Activated CD8-positive, alpha-beta memory T cell treated with anti-CD3 and anti-CD28 coated beads, Interleukin-2, amount 50 U/mL, for 48 hours (primary cell): ENCODE data around the gene RHPN2.

Experiments
- DNase-seq: peaks from one replicate; pipeline ENCODE4 v3.0.0-alpha.2; 2020

Gene RHPN2

DNA sequence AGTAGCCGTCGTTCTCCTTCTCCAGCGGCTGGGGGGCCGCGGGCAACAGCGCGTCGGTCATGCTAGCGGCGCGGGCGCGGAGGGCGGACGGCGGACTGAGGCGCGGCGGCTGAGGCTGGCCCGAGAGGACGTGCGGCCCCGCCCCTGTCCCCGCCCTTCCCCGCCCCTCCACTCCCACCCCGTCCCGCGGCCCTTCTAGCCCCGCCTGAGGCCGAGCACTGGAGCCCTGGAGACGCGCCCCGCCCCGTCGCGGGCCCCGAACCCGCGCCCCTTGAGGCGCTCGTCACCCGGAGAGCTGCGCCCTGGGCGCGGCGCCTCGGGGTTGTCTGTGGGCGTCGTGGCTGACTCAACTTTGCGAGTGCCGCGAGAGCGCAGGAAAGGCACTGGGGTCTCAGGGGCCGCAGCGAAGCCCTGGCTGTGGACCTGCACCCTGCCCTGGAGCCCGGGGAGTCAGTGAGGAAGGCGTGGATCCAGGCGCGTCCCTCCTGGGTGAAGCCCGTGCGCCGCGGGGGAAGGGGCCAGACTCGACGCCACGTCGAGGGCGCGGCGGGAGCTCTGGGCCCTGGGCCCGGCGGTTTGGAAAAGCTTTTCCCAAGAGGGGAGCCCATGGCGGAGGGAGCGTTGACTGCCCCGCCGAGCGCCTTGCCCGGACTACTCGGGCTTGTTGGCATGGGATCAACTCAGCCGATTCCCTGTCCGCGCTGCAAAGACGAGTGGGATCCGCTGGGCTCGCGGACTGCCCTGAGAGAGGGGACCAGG, at the start of gene RHPN2:
Gene RHPN2, minus strand, starts transcription at position 97 of the 759 bp plus-strand sequence. Its CDS starts 36 bp downstream, at position 61.
- peak; percentile 87 for DNase-seq

- no peak for DNase-seq
Measured at GRCh38 chr19:33114312-33114711, 49.6 kb upstream of the RHPN2 start.

GRCh38 chr19:33111587-33111986, 46.9 kb upstream of the RHPN2 start:
- DNase-seq: no peak

- DNase-seq: no peak
Measured at GRCh38 chr19:33110137-33110910, 45.6 kb upstream of the RHPN2 start.

DNA sequence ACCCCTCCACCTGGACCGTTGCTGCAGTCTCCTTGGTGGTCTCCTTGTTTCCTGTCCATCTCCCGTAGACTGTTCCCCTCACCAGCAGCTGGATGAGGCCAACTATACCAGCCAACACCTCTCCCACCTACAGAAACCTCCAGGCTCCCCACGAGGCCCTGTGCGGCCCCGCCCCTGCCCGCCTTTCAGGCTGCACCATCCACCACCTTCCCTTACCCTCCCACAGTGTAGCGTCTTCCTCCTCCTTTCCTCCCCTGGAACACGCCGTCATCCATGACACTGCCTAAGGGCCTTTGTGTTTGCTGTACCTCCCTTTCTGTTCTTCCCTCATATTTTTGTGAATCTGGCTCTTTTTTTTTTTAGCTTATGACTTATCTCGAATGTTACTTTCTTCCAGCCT, 43.5 kb upstream of the RHPN2 start:
- DNase-seq: no peak

- DNase-seq: no peak
Measured at GRCh38 chr19:33102893-33103292, 38.2 kb upstream of the RHPN2 start.

DNA sequence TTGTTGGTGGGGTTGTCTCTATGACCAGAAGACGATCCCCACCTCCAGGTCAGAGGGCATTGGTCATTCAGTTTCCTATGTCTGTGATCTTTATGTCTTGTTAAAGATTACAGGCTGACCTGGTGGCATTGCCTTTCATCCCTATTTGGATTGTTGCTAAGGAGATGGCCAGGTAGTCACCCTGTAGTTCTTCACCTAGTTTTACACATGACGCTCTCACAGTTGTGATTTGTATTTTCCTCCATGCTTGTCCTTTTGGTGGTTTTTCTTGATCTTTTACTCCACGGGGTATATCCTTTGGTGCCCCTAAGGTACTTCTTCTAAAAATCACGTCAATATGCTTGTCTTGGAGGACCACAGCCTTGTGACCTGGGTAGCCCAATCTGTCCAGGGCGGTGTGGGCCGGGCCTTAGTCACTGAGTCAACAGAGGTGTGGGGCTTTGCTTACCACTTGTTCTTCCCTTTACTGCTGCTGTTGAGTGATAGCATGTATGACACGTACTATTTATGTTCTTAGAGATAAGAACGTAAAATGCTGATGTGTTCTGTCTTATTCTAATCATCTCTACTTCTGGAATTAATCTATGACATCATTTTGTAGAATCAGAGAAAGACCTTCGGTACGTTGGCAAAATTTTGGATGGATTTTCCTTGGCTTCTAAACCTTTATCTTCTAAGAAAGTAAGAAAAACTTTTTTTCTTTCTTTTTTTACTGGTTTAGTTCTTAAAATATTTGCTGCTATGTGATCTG, 36.4 kb upstream of the RHPN2 start:
- no peak for DNase-seq

DNA sequence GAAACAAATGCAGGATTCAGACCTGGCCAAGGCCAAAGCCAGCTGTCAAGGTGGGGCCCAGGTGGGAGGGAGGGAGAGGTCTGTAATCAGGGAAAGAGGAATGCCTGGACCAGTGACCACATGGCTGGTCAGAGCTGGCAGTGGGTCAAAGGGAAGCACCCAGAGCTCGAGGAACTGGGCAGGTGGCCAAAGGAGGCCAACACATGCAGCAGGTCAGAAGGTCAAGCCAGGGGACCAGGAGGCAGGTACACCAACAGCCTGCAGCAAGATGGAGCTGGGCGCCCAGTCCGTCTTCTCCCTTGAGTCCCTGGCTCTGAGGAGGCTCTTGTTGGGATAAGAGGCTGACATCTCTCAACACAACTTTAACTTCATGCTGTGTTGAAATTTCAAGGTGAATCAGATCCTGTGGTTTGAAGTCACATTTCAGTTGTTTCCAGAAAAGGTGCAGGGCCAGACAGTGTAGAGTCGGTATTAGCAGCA, 33.4 kb upstream of the RHPN2 start:
- DNase-seq: no peak

DNA sequence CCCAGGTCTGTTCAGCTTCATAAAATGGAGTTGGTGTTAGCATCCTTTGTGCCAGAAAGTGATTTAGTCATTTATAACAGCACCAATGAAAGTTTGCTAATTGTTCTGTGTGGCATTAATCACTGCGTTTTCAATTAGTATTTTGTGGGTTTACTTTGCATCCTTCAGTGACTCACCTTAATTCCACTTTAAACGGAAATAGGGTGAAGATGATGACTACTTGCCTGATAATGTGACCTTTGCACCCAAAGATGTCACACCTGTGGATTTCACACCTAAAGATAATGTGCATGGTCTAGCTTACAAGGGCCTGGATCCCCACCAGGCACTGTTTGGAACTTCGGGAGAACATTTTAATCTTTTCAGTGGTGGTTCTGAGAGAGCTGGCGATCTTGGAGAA, 31.3 kb upstream of the RHPN2 start:
- DNase-seq: no peak

DNA sequence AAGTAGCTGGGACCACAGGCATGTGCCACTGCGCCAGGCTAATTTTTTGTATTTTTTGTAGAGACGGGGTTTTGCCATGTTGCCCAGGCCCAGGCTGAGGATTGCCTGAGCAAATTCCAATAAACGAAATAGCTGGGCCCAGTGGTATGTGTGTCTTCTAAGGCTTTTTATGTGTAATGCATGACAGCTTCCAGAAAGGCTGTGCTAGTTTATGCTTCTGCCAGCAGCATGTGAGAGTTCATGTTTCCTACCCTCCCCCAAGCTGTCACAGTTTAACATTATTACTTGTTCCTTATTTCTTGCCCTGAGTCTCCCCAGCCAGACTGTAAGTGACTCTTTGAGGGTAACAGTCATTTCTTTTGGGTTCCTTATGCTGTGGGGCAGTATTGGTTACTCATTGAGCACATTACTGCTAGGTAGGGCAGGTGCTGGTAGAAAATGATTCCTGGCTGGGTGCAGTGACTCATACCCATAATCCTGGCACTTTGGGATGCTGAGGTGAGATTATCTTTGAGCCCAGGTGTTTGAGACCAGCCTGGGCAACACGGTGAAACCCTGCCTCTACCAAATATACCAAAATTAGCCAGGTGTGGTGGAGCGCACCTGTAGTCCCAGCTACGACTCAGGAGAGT, 29.9 kb upstream of the RHPN2 start:
- no peak for DNase-seq

- DNase-seq: no peak
Measured at GRCh38 chr19:33093420-33094210, 28.9 kb upstream of the RHPN2 start.

DNA sequence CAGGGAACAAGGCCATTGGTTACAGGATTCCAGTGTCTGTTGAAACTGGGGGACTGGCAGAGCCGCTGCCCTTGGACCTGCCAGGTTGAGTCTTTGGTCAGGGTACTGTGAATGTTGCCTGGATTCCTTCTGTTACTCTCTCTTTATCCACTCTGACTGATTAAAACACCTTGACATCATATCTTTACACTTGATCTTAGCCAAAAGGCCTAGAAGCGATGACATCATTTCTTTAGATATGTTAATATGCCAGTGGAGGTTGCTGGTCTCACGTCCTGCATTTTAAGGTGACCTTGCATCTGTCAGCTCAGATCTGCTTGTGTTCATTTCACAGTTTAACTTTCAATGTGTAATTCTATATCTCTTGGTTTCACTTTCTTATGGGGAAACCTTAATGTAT, 25.5 kb upstream of the RHPN2 start:
- no peak for DNase-seq

DNA sequence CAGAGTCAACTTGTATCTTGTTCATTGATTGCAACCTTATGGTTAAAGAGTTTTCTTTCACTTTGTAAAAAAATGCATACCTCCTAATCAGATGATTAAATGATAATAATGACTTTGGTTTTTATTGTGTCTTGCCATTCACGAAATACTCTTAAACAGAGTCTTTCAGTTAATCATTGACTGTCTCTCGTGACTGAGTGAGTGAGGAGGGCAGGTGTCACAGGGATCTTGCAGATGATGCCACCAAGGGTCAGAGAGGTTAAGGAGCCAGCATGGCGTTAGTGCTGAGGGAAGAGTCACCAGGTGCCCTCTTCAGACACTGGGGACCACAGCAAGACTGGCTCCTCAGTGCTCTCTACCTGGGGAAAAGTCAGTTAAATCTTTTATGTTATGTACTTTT, 24.3 kb upstream of the RHPN2 start:
- DNase-seq: no peak

- DNase-seq: no peak
Measured at GRCh38 chr19:33086955-33087354, 22.3 kb upstream of the RHPN2 start.

GRCh38 chr19:33085570-33086128, 21.0 kb upstream of the RHPN2 start:
- no peak for DNase-seq

- peak; percentile 93 for DNase-seq
Measured at GRCh38 chr19:33080761-33081681, 16.3 kb upstream of the RHPN2 start, which contains the start of gene GPATCH1. Gene GPATCH1 (plus strand): TSS chr19:33081181. CDS start chr19:33081194, 13 bp downstream.

- DNase-seq: no peak
Measured at GRCh38 chr19:33075519-33075918, 10.8 kb upstream of the RHPN2 start.

GRCh38 chr19:33071887-33072286, 7.2 kb upstream of the RHPN2 start:
- no peak for DNase-seq

DNA sequence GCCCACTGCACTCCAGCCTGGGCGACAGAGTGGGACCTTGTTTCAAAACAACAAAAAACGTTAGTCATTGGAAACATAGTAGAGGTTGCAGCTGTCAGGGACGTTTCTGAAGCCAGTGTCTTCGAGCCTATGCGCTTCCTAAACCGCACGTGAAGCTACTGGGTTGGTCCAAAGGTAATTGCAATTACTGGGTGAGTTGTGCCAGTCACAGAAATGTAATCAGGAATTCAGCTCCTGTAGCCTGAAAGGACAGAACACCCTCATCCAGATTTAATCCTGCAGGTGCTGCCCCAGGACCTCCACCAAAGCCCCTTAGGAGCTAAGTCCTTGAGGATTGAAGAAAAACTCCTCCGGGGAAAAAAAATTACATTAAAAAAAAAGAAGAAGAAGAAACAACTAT, 2.4 kb upstream of the RHPN2 start:
- DNase-seq: no peak

- no peak for DNase-seq
Measured at GRCh38 chr19:33066543-33066942, 1.9 kb upstream of the RHPN2 start.

GRCh38 chr19:33064458-33064791, 263 bp downstream of the RHPN2 start:
- DNase-seq: no peak
